EL (cell line): ENCODE data around the gene CMA1.
A peak's percentile ranks its signal among the peaks of the same experiment; 100 is the strongest.
"Not testable (repeated sequence)": the region's sequence is repeated elsewhere in the genome, so short reads cannot be mapped to it uniquely, and the experiment has no call there.

Experiments used
- DNase-seq: peaks from one replicate; pipeline ENCODE4 v3.0.0-alpha.2; 2016

CMA1 gene, protein sequence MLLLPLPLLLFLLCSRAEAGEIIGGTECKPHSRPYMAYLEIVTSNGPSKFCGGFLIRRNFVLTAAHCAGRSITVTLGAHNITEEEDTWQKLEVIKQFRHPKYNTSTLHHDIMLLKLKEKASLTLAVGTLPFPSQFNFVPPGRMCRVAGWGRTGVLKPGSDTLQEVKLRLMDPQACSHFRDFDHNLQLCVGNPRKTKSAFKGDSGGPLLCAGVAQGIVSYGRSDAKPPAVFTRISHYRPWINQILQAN

DNA sequence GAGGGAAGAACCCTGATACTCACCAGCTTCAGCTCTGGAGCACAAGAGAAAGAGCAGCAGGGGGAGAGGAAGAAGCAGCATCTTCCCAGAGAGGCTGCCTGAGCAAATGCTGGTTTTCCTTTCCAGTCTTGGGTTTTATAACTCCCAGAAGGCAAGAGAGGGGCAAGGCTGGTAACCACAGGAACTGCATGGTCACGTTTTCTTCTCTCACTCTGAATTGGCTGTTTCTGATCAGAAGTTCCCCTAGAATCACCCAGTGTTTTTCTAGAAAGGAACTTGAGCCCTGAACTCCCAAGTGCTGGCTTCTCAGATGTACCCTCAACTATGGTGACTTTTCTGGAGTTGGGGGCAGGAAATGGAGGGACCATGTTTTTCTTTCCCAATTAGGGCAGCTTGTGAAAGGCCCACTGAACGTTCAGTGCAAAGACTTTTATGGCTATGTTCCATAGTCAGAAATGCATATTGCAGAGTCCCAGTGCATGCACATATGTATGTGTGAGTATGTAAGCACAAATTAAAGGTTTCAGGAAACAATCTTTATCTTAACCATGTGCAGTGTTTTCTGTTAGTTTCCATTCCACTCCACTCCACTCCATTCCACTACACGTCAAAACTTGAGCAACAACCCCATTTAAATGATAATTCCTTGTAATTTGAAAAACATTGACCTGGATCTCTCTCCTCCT lies at the start of gene CMA1:
TSS of gene CMA1 (minus strand) at position 111 of the 686 bp plus-strand sequence. CDS start at position 81, 30 bp downstream.
- no peak for DNase-seq

DNA sequence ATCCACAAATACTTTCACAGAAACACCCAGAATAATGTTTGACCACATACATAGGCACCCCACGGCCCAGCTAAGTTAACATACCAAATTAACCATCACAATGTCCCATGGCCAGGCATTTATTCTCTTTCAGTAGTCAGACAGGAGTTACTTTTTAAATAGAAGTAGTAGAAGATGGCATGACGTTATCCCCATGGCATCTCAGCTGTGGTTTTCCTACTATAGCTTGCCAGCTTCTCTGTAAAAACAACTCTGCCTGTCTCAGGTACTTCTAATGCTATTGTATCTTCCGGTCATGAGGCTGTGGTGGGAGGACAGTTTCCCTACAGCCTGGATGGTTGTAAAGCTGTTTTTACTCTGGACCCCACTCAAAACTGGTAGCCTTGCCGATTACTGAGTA lies 48.7 kb upstream of the CMA1 start:
- peak; percentile 42 for DNase-seq

DNA sequence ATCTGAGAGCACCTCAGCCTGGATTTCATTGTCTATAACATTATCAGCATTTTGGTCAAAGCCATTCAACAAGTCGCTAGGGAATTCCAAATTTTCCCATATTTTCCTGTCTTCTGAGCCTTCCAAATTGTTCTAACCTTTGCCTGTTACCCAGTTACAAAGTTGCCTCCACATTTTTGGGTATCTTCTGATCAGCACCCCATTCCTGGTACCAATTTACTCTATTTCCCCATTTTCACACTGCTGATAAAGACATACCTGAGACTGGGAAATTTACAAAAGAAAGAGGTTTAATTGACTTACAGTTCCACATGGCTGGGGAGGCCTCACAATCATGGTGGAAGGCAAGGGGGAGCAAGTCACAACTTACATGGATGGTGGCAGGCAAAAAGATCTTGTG lies 41.0 kb upstream of the CMA1 start:
- not testable (repeated sequence) for DNase-seq

DNA sequence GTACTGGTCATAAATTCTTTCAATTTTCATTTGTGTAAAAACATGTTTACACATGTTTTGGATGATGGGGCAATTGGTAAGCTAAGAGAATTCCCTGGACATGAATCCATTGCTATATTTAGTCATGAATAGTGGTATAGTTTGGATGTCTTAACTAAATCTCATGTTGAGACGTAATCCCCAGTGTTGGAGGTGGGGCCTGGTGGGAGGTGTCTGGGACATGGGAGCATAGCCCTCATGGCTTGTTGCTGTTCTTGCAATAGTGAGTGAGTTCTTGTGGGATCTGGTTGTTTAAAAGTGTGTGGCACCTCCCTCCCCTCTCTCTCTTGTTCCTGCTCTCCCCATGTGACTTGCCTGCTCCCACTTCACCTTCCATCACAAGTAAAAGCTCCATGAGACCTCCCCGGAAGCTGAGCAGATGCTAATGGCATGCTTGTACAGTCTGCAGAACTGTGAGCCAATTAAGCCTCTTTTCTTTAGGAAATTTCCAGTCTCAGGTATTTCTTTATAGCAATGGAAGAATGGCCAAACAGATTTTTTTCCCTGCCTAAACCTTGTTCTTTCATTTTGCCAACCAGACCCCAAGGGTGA lies 34.4 kb upstream of the CMA1 start:
- peak; percentile 7 for DNase-seq

DNA sequence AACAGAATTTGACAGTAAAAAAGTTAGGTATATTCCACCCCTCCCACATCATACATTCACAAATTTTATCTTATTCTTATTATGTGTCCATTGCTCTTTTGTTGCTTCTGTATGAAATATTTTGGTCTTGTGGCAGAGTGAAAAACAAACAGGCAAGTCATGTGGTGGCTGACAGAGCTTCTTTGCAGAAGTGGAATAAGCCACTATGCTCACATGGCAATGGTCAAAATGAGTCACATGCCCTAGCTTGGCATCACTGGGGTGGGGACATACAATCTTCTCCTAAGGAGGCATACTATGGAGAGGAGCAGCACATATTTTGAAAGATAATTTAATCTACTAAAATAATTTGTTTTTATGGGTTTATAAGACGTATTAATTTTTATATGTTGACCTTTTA lies 27.7 kb upstream of the CMA1 start:
- DNase-seq, result no peak

DNA sequence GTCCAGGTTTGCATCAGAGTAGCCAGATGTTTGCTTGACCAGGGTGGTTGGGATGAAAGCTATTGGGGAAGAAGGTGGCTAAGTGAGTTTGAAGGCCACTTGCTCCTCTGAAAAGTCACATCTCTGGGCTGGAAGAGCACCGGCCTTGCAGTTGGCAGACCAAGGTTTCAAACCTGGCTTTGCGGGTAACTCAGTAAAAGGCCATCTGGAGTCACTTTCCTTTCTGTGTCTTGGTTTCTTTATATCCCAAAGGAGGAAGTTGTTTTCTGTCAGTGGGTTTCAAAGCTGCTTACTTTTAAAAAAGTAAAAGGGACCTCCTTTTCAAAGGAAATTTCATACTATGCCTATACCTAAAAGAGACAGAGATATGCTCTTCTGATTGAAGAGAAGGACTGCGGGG lies 26.2 kb upstream of the CMA1 start:
- DNase-seq, result no peak

DNA sequence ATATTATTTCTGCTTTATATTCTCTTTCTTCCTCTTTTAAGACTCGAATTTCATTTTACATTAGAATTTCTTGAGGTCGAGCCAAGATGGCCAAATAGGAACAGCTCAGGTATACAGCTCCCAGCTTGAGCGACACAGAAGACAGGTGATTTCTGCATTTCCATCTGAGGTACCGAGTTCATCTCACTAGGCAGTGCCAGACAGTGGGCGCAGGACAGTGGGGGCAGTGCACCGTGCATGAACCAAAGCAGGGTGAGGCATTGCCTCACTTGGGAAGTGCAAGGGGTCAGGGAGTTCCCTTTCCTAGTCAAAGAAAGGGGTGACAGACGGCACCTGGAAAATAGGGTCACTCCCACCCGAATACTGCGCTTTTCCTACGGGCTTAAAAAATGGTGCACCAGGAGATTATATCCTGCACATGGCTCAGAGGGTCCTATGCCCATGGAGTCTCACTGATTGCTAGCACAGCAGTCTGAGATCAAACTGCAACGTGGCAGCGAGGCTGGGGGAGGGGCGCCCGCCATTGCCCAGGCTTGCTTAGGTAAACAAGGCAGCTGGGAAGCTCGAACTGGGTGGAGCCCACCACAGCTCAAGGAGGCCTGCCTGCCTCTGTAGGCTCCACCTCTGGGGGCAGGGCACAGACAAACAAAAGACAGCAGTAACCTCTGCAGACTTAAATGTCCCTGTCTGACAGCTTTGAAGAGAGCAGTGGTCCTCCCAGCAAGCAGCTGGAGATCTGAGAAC lies 18.0 kb upstream of the CMA1 start:
- not testable (repeated sequence) for DNase-seq

DNA sequence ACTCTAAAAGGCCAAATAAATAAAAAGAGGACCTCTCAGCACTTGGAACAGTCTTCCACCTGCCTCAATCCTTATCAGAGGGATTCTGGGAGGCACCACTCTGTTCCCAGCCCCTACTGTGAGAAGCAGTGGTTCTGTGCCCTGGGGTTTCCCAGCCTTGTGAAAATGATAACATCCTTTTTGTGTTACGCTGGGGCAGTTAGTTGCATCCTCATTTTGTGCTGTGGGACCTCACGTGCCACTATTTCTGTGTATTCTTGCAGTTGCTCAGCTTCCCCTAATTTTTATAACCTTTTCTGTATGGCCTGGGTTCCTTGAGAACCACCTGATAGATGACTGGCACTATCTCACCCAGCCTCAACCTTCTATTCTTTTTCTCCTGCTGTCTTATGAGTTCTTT lies 10.8 kb upstream of the CMA1 start:
- no peak for DNase-seq

DNA sequence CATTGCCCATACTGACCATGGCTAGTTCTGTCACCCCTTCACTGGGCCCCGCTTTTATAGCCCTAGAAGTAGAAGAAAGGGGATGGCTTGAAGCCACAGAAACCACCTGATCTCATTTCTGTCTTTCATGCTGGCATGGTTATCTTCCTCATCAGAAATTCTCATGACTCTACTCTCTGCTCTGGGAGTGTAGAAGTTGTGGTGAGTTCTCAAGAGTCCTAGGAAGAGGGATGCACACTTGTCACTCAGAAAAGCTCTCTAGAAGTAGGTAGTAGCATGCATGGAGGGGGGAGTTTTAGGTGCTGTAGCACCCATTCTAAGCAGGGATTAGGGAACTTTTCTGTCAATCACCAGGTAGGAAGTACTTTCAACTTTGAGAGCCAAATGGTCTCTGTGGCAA lies 6.1 kb upstream of the CMA1 start:
- DNase-seq, result no peak

DNA sequence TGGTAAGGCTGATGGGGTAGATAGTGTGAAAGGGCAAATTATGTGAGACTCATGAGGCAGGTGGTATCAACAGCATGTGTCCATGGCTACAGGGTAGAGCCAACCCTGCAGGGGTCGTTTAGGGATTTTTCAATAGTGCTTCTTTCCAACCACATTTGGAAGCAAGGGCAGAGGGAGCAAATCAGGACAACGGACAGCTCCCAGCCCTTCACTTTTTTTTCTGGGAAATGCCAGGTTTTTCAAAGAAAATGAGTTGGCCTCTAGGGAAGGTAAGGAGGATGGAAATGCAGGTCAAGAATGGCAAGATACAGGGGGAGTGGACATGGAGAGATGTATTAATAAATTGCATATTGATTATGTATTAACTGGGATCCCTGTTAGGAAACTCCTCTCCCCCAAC lies 4.9 kb upstream of the CMA1 start:
- DNase-seq, result no peak

DNA sequence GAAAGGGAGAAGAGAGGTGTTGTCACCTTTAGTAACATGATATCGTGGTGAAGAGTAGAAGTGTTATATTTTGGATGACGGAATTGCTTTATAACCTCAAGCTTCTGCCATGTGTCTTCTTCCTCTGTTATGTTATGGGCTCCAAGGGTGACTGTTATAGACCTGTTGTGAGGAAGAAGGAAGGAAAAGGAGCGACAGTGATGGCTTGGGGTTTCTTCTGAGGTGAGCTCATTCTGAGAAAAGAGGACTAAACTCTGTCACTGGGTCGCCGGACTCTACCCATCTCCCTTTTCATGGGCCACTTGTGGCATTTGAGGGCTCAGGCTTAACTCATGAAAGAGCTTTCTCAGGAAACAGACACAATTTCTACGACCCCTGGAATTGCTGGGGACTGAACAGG lies 1.6 kb downstream of the CMA1 start:
- no peak for DNase-seq

DNA sequence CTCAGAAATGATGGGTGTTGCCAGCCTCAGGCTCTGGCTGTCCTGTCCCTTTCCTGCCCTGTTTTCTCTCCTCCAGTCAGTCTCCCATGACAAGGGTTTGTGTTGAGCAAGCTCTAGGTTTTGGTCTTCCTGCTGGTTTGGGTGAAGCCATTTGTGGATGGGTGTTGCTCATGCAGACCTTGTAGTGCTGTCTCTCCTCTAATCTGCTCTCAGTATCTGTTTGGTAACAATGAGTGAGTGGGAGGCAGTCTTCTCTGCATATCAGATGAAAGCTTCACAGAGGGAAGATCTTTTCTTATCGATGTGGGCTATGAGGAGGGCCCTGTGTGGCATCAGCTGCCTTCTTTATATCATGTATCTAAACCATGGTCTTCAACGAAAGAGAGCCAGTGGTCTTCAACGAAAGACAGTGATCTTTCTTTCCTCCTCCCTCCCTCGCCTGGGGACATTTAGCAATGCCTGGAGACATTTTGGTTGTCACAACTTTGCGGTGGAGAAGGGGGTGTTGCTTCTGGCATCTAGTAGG lies 3.6 kb downstream of the CMA1 start:
- no peak for DNase-seq

DNA sequence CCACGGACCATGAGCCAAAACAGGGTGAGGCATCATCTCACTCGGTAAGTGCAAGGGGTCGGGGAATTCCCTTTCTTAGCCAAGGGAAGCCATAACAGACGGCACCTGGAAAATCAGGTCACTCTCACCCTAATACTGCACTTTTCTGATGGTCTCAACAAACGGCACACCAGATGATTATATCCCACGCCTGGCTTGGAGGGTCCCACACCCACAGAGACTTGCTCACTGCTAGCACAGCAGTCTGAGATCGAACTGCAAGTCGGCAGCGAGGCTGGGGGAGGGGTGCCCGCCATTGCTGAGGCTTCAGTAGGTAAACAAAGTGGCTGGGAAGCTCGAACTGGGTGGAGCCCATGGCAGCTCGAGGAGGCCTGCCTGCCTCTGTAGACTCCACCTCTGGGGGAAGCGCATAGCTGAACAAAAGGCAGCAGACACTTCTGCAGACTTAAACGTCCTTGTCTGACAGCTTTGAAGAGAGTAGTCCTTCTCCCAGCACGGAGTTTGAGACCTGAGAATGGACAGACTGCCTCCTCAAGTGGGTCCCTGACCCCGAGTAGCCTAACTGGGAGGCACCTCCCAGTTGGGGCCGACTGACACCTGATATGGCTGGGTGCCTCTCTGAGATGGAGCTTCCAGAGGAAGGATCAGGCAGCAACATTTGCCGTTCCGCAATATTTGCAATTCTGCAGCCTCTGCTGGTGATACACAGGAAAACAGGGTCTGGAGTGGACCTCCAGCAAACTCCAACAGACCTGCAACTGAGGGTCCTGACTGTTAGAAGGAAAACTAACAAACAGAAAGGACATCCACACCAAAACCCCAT lies 16.3 kb downstream of the CMA1 start:
- not testable (repeated sequence) for DNase-seq

DNA sequence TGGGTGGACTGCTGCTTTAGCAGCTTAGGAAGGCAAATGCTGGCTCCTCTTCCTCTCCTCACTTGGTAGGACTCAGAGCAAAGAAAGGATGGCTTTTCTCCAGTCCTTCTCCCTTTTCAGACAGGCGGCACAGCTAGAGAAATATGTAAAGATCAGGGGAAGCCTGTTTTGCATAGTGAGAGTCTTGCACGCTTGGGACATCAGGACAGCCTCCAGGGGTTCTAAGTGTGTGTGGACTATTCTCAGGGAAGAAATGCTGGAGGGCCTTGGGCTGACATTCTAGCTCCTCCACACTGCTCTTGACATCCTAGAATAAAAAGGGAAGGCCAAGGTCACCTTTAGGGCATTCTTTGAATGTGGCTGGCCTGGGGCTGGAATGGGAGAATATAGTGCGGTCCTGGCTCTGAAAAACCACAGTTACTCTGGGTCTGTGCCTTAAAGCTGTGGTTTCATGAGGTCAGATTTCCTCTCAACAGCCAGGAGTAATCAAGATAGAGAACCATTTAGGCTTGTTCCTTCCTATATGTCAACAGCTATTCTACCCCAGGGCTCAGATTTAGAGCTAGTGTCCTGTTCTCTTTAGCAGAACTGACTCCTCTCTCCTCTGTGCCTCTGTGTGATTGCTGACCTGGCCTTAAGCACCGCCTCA lies 24.3 kb downstream of the CMA1 start:
- DNase-seq, result peak; percentile 66

DNA sequence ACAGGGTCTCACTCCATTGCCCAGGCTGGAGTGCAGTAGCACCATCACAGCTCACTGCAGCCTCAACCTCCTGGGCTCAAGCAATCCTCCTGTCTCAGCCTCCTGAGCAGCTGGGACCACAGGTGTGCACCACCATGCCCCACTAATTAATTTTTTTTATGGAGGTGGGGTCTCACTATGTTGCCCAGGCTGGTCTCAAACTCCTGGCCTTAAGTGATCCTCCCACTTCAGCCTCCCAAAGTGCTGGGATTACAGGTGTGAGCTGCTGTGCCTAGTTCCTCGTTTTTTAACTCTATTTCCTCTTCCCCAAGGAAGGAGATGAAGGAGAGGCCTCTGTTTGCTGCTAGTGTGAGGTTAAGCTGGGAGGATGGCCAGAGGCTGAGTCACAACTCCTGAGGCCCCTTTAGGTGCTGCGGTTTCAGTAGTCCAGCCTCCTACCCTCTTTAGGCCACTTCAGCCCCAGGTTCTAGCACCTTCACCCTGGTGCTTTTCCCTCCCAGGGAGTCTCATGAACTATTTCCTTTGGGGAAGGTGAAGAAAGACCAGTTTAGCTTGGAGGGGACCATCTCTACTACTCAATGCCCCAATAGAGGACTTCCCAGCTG lies 25.3 kb downstream of the CMA1 start:
- peak; percentile 63 for DNase-seq

DNA sequence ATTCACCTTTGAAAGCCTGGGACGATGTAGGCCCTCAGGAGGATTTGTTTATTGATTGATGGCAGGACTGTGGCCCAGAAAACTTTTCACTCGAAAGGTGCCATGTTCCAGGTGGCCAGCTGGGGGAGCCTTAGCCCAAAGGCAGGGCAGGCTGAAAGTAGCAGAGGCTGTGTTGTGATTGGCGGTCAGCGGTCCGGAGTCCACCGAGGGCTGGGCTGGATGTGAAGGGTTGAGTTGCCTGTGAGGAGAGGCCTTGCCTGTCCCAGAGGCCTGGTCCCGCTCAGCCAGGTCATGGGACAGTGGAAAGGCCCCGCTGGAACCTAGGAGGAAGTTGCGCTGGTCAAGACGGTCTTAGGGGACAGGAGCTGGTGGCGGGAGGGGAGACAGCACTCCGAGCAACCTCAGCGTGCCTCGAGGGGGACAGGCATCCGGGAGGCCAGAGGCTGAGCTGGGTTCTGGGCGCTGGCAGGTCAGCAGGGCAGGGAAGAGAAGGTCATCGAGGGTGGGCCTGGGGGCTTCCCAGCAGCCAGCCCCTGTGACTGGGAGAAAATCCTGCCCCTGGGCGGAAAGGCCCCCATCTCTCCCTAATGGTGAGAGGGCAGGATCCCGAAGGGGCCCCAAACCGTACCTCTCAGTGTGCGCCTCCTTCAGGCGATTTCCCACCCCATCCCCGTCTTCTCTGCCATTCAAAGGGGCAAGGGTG lies 26.3 kb downstream of the CMA1 start:
- DNase-seq, result peak; percentile 36

DNA sequence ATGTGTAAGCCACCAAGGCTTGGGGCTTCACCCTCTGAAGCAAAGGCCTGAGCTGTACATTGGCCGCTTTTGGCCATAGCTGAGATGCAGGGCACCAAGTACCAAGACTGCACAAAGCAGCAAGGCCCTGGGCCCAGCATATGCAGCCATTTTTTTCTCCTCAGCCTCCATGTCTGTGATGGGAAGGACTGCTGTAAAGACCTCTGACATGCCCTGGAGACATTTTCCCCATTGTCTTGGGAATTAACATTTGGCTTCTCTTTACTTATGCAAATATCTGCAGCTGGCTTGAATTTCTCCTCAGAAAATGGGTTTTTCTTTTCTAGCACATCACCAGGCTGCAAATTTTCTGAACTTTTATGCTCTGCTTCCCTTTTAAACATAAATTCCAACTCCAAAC lies 28.1 kb downstream of the CMA1 start:
- not testable (repeated sequence) for DNase-seq

DNA sequence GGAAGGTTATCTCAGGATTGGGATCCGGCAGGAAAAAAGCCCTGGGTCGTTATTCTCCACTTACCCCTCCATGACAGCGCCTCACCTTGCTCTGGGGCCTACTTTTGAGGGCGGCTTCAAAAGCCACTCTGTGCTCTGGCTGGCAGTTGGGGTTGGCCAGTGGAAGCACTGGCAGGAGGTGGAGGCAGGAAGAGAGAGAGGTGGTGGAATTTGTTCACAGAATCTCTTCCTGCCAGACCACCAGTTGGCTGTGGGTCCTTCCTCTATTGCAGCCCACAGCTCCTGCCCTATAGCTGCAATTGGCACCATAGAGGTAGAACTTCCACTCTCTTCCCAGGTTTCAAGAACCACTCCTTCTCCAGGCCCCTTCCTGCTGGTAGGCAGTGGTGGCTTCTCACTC lies 32.8 kb downstream of the CMA1 start:
- no peak for DNase-seq

DNA sequence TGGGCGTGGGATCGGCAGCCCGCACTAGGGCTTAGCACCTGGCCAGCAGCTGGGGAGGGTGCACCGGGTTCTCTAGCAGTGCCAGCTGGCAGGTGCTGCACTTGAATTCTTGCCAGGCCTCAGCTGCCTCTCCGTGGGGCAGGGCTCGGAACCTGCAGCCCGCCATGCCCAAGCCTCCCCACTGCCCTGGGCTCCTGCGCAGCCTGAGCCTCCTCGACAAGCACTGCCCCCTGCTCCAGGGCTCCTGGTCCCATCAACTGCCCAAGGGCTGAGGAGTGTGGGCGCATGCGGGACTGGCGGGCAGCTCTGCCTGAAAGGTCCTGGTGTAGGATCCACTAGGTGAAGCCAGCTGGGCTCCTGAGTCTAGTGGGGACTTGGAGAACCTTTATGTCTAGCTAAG lies 34.9 kb downstream of the CMA1 start:
- no peak for DNase-seq

DNA sequence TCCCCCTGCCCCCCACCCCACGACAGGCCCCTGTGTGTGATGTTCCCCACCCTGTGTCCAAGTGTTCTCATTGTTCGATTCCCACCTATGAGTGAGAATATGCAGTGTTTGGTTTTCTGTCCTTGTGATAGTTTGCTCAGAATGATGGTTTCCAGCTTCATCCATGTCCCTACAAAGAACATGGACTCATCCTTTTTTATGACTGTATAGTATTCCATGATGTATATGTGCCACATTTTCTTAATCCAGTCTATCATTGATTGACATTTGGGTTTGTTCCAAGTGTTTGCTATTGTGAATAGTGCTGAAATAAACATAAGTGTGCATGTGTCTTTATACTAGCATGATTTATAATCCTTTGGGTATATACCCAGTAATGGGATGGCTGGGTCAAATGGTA lies 37.6 kb downstream of the CMA1 start:
- not testable (repeated sequence) for DNase-seq

DNA sequence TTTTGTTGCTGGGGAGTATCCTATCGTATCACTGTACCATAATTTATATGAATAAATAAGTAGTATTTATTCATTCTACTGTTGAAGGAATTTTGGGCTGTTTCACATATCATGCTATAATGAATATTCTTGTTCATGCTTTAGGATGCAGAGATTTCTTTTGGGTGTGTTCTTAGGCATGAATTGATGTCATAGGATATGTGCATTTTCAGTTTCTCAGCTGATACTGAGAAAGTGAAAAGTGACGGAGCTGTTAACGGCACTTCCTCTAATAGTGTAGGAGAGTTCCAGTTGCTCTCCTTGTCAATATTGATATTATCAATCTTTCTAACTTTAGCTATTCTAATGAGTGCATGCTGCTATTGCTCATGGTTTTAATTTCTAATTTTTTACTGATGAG lies 42.3 kb downstream of the CMA1 start:
- no peak for DNase-seq
